K562 (cell line): ENCODE data around the gene CTDSP1. TPM values are rescaled to one million over a fixed set of nuclear protein-coding genes. Genes with fewer than 3 reads are reported as not detected.

Source experiments
- HSF4 ChIP-seq: fragments of 250-450 bp; sonication (Bioruptor Pico); IDR thresholded peaks from 2 replicates; pipeline ENCODE4 v2.1.2; 2022; ENCODE audit warnings: mild to moderate bottlenecking, moderate library complexity, borderline replicate concordance
- MEF2A ChIP-seq: IDR thresholded peaks from 2 replicates; pipeline ENCODE4 v1.6.1; 2011; ENCODE audit warnings: low read depth, mild to moderate bottlenecking, low read length, moderate library complexity; ENCODE audit not compliant: control insufficient read depth
- PHF20 ChIP-seq: fragments of 450-650 bp; IDR thresholded peaks from 2 replicates; pipeline ENCODE4 v1.6.1; 2018; ENCODE audit not compliant: partially characterized antibody
- RCOR1 ChIP-seq, 2 experiments: IDR thresholded peaks; 2 replicates each; pipeline ENCODE4 v1.6.1; 2012; ENCODE audit warnings: low read depth in 2 of 2, low read length in 2 of 2, borderline replicate concordance in 1 of 2, improper control_type of control experiment in 1 of 2
- SMAD2 ChIP-seq: fragments of 150-350 bp; IDR thresholded peaks from 2 replicates; pipeline ENCODE4 v1.6.1; 2014; ENCODE audit warnings: low read depth, mild to moderate bottlenecking, low read length
- U2AF2 ChIP-seq: fragments of 200-400 bp; formaldehyde crosslinking; optimal IDR thresholded peaks from 2 replicates; pipeline ENCODE3; 2017; ENCODE audit warnings: low read depth, mild to moderate bottlenecking, low read length
- ZC3H8 ChIP-seq: fragments of 450-650 bp; IDR thresholded peaks from 2 replicates; pipeline ENCODE4 v1.6.1; 2017
- ZNF174 ChIP-seq: fragments of 250-450 bp; sonication (Bioruptor Pico); IDR thresholded peaks from 2 replicates; pipeline ENCODE4 v1.4.0; 2020; ENCODE audit warnings: mild to moderate bottlenecking
- ZNF609 ChIP-seq: sonication (generic); formaldehyde crosslinking; IDR thresholded peaks from 2 replicates; pipeline ENCODE4 v1.8.1; 2023; ENCODE audit warnings: missing genetic modification reagents, mild to moderate bottlenecking, borderline replicate concordance
- polyA plus RNA-seq, 8 experiments: library from polyadenylated mRNA; depleted of rRNA in 4 of 8; stranded (reverse) in 5 of 8; unstranded in 3 of 8; fragments of >200 nt; fragmentation: Nextera tagmentation in 2 of 8; fragmentation: Illumina TruSeq in 1 of 8; extraction: Ambion mirVana in 2 of 8; extraction: Trizol in 1 of 8; gene quantifications; 2 replicates each; pipeline versions ENCODE4 v1.2.1 to v1.2.3, GENCODE V29; 2011 to 2014; ENCODE audit warnings: inconsistent platforms in 1 of 8, missing spikeins in 1 of 8
- total RNA-seq, 7 experiments: library from RNA; depleted of rRNA in 6 of 7; stranded (reverse); fragments of >200 nt in 6 of 7; fragmentation: Illumina TruSeq in 2 of 7; extraction: Trizol in 2 of 7; gene quantifications; 2 replicates each; pipeline versions ENCODE4 v1.2.1 to v1.2.3, GENCODE V29; 2011 to 2021; ENCODE audit warnings: low replicate concordance in 1 of 7
- TF ChIP-seq, protein P1 (sequence below), 2 experiments: fragments of 450-650 bp; IDR thresholded peaks; 2 replicates each; pipeline ENCODE4 v1.6.1; 2016; ENCODE audit warnings: mild to moderate bottlenecking in 2 of 2, borderline replicate concordance in 1 of 2, low read depth in 1 of 2, moderate library complexity in 1 of 2
- TF ChIP-seq, protein P2 (sequence below), 2 experiments: fragments of 450-650 bp; IDR thresholded peaks; 2 replicates each; pipeline ENCODE4 v1.6.1; 2016

CTDSP1 gene
- total and polyA plus RNA-seq, 9 of the 15 experiments (the other 6 are each of a cell fraction or from before 2014, with no cell fraction given), result 2.4 to 74.8 (median 45.8) TPM

GRCh38 chr2:218395826-218396687, 3.6 kb upstream of the CTDSP1 start (continued):
- TF ChIP-seq ZNF609 (no peak), SMAD2 (no peak), MEF2A (peak; percentile 31; the same call in 1 of the 2 replicates), U2AF2 (no peak), PHF20 (no peak), ZNF174 (CRISPR knock-in tag) (no peak), ZC3H8 (no peak), HSF4 (CRISPR knock-in tag) (no peak), RCOR1 (IDR thresholded peaks at IDR 0.05; ENCODE audit: borderline replicate concordance in 1 of 2, low read depth in 2 of 2, low read length in 2 of 2) (peak in 1 of 2 experiments; percentile 32; a peak in 1 of 4 replicates)
- TF ChIP-seq, protein P1, sequence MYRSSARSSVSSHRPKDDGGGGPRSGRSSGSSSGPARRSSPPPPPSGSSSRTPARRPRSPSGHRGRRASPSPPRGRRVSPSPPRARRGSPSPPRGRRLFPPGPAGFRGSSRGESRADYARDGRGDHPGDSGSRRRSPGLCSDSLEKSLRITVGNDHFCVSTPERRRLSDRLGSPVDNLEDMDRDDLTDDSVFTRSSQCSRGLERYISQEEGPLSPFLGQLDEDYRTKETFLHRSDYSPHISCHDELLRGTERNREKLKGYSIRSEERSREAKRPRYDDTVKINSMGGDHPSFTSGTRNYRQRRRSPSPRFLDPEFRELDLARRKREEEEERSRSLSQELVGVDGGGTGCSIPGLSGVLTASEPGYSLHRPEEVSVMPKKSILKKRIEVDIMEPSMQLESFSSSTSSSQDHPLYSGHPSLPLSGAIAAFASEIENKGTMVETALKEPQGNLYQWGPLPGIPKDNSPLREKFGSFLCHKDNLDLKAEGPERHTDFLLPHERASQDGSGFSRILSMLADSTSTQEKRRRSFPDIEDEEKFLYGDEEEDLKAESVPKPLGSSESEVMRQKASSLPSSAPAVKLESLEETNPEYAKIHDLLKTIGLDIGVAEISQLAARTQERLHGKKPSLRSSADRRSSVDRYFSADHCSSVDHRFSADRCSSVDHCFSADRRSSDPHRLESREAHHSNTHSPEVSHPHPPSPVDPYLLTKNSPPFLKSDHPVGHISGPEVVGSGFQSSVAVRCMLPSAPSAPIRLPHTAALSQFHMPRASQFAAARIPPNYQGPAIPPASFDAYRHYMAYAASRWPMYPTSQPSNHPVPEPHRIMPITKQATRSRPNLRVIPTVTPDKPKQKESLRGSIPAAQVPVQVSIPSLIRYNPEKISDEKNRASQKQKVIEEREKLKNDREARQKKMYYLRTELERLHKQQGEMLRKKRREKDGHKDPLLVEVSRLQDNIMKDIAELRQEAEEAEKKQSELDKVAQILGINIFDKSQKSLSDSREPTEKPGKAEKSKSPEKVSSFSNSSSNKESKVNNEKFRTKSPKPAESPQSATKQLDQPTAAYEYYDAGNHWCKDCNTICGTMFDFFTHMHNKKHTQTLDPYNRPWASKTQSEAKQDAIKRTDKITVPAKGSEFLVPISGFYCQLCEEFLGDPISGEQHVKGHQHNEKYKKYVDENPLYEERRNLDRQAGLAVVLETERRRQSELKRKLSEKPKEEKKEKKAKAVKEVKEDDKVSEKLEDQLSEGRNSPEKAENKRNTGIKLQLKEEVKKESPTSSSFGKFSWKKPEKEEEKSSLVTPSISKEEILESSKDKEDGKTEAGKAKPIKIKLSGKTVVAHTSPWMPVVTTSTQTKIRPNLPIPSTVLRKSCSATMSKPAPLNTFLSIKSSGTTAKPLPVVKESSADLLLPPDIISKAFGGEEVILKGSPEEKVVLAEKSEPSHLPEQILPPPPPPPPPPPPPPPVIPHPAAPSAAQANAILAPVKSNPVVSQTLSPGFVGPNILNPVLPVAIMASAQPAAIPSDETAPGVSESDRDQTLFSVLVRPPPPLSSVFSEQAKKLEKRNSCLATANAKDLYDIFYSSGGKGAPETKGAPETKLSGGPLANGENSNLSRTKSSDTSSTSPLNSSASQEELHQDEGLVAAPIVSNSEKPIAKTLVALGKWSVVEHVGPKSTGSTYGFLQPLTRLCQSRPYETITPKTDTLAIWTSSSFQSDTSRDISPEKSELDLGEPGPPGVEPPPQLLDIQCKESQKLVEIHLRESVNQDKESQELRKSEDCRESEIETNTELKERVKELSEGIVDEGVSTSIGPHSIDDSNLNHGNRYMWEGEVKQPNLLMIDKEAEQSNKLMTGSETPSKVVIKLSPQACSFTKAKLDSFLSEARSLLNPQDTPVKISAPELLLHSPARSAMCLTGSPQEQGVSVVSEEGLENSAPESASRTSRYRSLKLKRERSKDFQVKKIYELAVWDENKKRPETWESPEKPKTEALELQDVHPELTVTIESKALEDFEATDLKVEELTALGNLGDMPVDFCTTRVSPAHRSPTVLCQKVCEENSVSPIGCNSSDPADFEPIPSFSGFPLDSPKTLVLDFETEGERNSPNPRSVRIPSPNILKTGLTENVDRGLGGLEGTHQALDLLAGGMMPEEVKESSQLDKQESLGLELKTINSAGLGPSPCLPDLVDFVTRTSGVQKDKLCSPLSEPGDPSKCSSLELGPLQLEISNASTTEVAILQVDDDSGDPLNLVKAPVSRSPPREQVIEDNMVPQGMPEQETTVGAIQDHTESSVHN (IDR thresholded peaks at IDR 0.05; ENCODE audit: borderline replicate concordance in 1 of 2, low read depth in 1 of 2), result no peak
- TF ChIP-seq, protein P2, sequence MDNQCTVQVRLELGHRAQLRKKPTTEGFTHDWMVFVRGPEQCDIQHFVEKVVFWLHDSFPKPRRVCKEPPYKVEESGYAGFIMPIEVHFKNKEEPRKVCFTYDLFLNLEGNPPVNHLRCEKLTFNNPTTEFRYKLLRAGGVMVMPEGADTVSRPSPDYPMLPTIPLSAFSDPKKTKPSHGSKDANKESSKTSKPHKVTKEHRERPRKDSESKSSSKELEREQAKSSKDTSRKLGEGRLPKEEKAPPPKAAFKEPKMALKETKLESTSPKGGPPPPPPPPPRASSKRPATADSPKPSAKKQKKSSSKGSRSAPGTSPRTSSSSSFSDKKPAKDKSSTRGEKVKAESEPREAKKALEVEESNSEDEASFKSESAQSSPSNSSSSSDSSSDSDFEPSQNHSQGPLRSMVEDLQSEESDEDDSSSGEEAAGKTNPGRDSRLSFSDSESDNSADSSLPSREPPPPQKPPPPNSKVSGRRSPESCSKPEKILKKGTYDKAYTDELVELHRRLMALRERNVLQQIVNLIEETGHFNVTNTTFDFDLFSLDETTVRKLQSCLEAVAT (IDR thresholded peaks at IDR 0.05), result peak in 1 of 2 experiments; percentile 88; a peak in 2 of 4 replicates
